Osteocyte (in vitro differentiated cells): Measurements from ENCODE around the gene SWT1. TPM values are rescaled to one million over a fixed set of nuclear protein-coding genes. Genes with fewer than 3 reads are reported as not detected.
"Not testable (repeated sequence)": the region's sequence is repeated elsewhere in the genome, so short reads cannot be mapped to it uniquely, and the experiment has no call there.

Experiments used
- DNase-seq: peaks from one replicate; pipeline ENCODE4 v3.0.0; 2021; ENCODE audit warnings: mixed read lengths; ENCODE audit not compliant: unreplicated experiment; ENCODE audit errors: extremely low spot score
- H3K27ac Mint-ChIP-seq: one replicate; pipeline ENCODE4 v1.8.0; 2021; ENCODE audit warnings: mild to moderate bottlenecking, mixed read lengths; ENCODE audit not compliant: unreplicated experiment
- H3K27me3 Mint-ChIP-seq: one replicate; pipeline ENCODE4 v1.8.0; 2021; ENCODE audit warnings: mixed read lengths; ENCODE audit not compliant: unreplicated experiment
- H3K36me3 Mint-ChIP-seq: one replicate; pipeline ENCODE4 v1.8.0; 2021; ENCODE audit warnings: mixed read lengths; ENCODE audit not compliant: unreplicated experiment
- H3K4me1 Mint-ChIP-seq: one replicate; pipeline ENCODE4 v1.8.0; 2021; ENCODE audit warnings: mixed read lengths; ENCODE audit not compliant: unreplicated experiment
- H3K4me3 Mint-ChIP-seq: one replicate; pipeline ENCODE4 v1.8.0; 2021; ENCODE audit warnings: mild to moderate bottlenecking, moderate library complexity, mixed read lengths; ENCODE audit not compliant: unreplicated experiment
- H3K9me3 Mint-ChIP-seq: one replicate; pipeline ENCODE4 v1.8.0; 2021; ENCODE audit warnings: mixed read lengths; ENCODE audit not compliant: unreplicated experiment
- CTCF ChIP-seq: fragments of 200-600 bp; sonication (generic); IDR thresholded peaks from 2 replicates; pipeline ENCODE4 v1.5.0; 2021; ENCODE audit warnings: antibody characterized with exemption, mild to moderate bottlenecking, moderate library complexity
- total RNA-seq: library from RNA; stranded (reverse); gene quantifications from 2 replicates; pipeline ENCODE4 v1.2.1, GENCODE V29; 2021

The SWT1 gene
- total RNA-seq, 1 donor from 2014 or later: 7.6 TPM

GRCh38 chr1:185207980-185208602, 51.1 kb downstream of the SWT1 start:
- Mint-ChIP-seq H3K36me3 (peaks cover 27% of the 10 kb centered on the region), H3K27ac (no peak overlapping the region), H3K4me3 (no peak overlapping the region), H3K27me3 (no peaks in the 10 kb centered on the region), H3K4me1 (peaks cover 11% of the 10 kb centered on the region), H3K9me3 (peaks cover 16% of the 10 kb centered on the region)
- no peak for DNase-seq
- no peak for TF ChIP-seq CTCF

DNA sequence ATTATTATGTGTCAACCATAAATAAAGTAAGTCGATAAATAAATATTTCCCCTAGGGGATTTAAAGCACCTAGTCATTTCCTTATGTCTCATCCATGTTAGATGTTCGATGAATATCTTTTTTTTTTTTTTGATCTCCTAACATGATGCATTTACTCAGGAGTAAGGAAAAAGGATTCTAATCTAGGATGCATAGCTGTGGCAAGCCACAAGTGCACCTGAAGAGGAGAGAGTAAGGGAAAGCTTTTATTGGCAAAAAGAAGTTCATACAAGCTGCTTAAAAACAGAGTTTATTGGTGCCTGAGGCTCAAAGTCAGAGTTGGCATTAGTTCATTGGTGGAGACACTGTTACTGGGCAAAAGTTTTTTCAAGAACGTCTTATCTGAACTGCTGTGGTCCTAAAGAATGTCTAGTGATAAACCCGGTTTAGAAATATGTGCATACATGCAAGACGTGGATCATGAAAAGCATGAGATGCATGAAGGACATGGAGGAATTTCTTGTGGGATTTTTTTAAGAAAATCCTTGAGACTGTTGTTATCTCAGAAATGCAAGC, 51.7 kb downstream of the SWT1 start:
- Mint-ChIP-seq H3K9me3 (peaks cover 16% of the 10 kb centered on the region), H3K4me1 (peaks cover 11% of the 10 kb centered on the region), H3K36me3 (peaks cover 27% of the 10 kb centered on the region), H3K4me3 (no peak overlapping the region), H3K27me3 (no peaks in the 10 kb centered on the region), H3K27ac (no peak overlapping the region)
- no peak for DNase-seq
- no peak for TF ChIP-seq CTCF

- Mint-ChIP-seq H3K4me1 (peaks cover 16% of the 10 kb centered on the region), H3K36me3 (peaks cover 27% of the 10 kb centered on the region), H3K9me3 (peaks cover 16% of the 10 kb centered on the region)
- not testable (repeated sequence) for H3K27ac Mint-ChIP-seq, H3K27me3 Mint-ChIP-seq, DNase-seq, H3K4me3 Mint-ChIP-seq
These were observed 52.4 kb downstream of the SWT1 start for GRCh38 chr1:185209357-185209756.

DNA sequence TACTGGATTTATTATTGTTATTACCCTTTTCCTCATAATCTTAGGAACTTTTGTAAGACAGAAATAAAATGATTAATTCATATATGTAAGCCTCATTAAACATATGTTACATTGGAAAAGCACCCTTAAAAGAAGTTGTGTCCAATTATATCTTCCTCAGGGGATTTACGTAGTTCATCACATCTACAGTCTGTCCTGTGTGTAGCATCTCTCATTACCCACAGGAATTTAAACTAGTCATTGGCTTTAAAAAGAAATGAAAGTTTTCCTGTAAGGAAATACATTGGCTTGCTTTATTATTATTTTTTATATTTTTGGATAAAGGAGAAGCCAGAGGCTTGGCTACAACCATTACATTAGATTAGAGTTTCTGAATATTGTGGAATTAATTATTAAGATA, 56.1 kb downstream of the SWT1 start:
- Mint-ChIP-seq H3K9me3 (peaks cover 16% of the 10 kb centered on the region), H3K4me3 (no peak overlapping the region), H3K36me3 (peaks cover 33% of the 10 kb centered on the region), H3K27ac (no peak overlapping the region), H3K4me1 (peaks cover 22% of the 10 kb centered on the region), H3K27me3 (no peaks in the 10 kb centered on the region)
- no peak for TF ChIP-seq CTCF
- DNase-seq: no peak

- Mint-ChIP-seq H3K36me3 (peaks cover 16% of the 10 kb centered on the region), H3K9me3 (peaks cover 4% of the 10 kb centered on the region), H3K27ac (no peak overlapping the region), H3K4me1 (peaks cover 22% of the 10 kb centered on the region), H3K4me3 (no peak overlapping the region), H3K27me3 (no peaks in the 10 kb centered on the region)
- DNase-seq: no peak
- no peak for TF ChIP-seq CTCF
These were observed 58.9 kb downstream of the SWT1 start for GRCh38 chr1:185215911-185216310.
